Neuronal stem cell (in vitro differentiated cells): ENCODE measurements around the gene ATP8B1.

Source experiments
- DNase-seq: peaks from one replicate; pipeline ENCODE4 v3.0.0-alpha.2; 2013; ENCODE audit warnings: low spot score
- H2AFZ ChIP-seq: one replicate; pipeline ENCODE4 v1.6.1; 2013; ENCODE audit warnings: mild to moderate bottlenecking, low read length, inconsistent platforms
- H2AK5ac ChIP-seq: 2 replicates; pipeline ENCODE4 v1.6.1; 2013; ENCODE audit warnings: low read depth, mild to moderate bottlenecking, inconsistent platforms, low read length, moderate library complexity, mixed read lengths
- H2BK120ac ChIP-seq: 2 replicates; pipeline ENCODE4 v1.6.1; 2013; ENCODE audit warnings: low read depth, mild to moderate bottlenecking, inconsistent platforms, low read length, moderate library complexity, mixed read lengths
- H2BK12ac ChIP-seq: one replicate; pipeline ENCODE4 v1.6.1; 2013; ENCODE audit warnings: low read length, inconsistent platforms
- H2BK15ac ChIP-seq: 2 replicates; pipeline ENCODE4 v1.6.1; 2013; ENCODE audit warnings: mild to moderate bottlenecking, low read length, inconsistent platforms, mixed read lengths
- H2BK5ac ChIP-seq: one replicate; pipeline ENCODE4 v1.6.1; 2013; ENCODE audit warnings: inconsistent platforms, mild to moderate bottlenecking, low read length, moderate library complexity
- H3K14ac ChIP-seq: one replicate; pipeline ENCODE4 v1.6.1; 2013; ENCODE audit warnings: low read length, inconsistent platforms
- H3K18ac ChIP-seq: 2 replicates; pipeline ENCODE4 v1.6.1; 2013; ENCODE audit warnings: low read length, inconsistent platforms
- H3K23ac ChIP-seq: 2 replicates; pipeline ENCODE4 v1.6.1; 2013; ENCODE audit warnings: low read depth, mild to moderate bottlenecking, mixed read lengths, low read length, inconsistent platforms; ENCODE audit not compliant: poor library complexity
- H3K27ac ChIP-seq: replicated peaks from 3 replicates; pipeline ENCODE4 v1.5.1; 2013; ENCODE audit warnings: low read length, inconsistent platforms
- H3K27me3 ChIP-seq, 3 experiments: 2 replicates each; pipeline ENCODE4 v1.6.1; 2013; ENCODE audit warnings: low read length in 3 of 3, mild to moderate bottlenecking in 2 of 3, inconsistent platforms in 1 of 3, low read depth in 1 of 3, mixed read lengths in 1 of 3, moderate library complexity in 1 of 3; ENCODE audit not compliant: control insufficient read depth in 3 of 3, insufficient read depth in 3 of 3
- H3K36me3 ChIP-seq, 2 donors: replicated peaks in 1 of 2; 2 replicates each; pipeline ENCODE4 v1.6.1; 2013; ENCODE audit warnings: low read length in 2 of 2; ENCODE audit not compliant: control insufficient read depth in 2 of 2, insufficient read depth in 2 of 2
- H3K4ac ChIP-seq: 2 replicates; pipeline ENCODE4 v1.6.1; 2013; ENCODE audit warnings: inconsistent platforms, mild to moderate bottlenecking, low read length, moderate library complexity
- H3K4me1 ChIP-seq, 2 donors: 1 replicate in 1 of 2; 2 replicates in 1 of 2; pipeline ENCODE4 v1.6.1; 2013; ENCODE audit warnings: low read length in 2 of 2, low read depth in 1 of 2; ENCODE audit not compliant: control insufficient read depth in 2 of 2, insufficient read depth in 1 of 2
- H3K4me2 ChIP-seq: one replicate; pipeline ENCODE4 v1.6.1; 2013; ENCODE audit warnings: mild to moderate bottlenecking, low read length, inconsistent platforms; ENCODE audit not compliant: insufficient read depth, poor library complexity, severe bottlenecking
- H3K4me3 ChIP-seq, 2 donors: 2 replicates each; pipeline ENCODE4 v1.5.1; 2013; ENCODE audit warnings: low read length in 2 of 2, mild to moderate bottlenecking in 2 of 2, inconsistent platforms in 1 of 2, moderate library complexity in 1 of 2
- H3K79me1 ChIP-seq: one replicate; pipeline ENCODE4 v1.6.1; 2013; ENCODE audit warnings: low read depth, mild to moderate bottlenecking, inconsistent platforms, low read length, moderate library complexity
- H3K9ac ChIP-seq: one replicate; pipeline ENCODE4 v1.6.1; 2013; ENCODE audit warnings: mild to moderate bottlenecking, low read depth, low read length, inconsistent platforms; ENCODE audit not compliant: poor library complexity
- H3K9me3 ChIP-seq, 2 donors: replicated peaks in 1 of 2; 2 replicates each; pipeline versions ENCODE3 to v1.6.1; 2013; ENCODE audit warnings: low read length in 2 of 2, mild to moderate bottlenecking in 2 of 2, inconsistent platforms in 1 of 2, low read depth in 1 of 2, mixed read lengths in 1 of 2, moderate library complexity in 1 of 2; ENCODE audit not compliant: control insufficient read depth in 2 of 2, insufficient read depth in 1 of 2
- H4K8ac ChIP-seq: one replicate; pipeline ENCODE4 v1.6.1; 2013; ENCODE audit warnings: low read depth, mild to moderate bottlenecking, inconsistent platforms, low read length, moderate library complexity
- H4K91ac ChIP-seq: one replicate; pipeline ENCODE4 v1.6.1; 2013; ENCODE audit warnings: low read length, low read depth, mild to moderate bottlenecking, inconsistent platforms; ENCODE audit not compliant: poor library complexity
- WGBS, 2 donors: extraction: QIAGEN DNeasy Blood & Tissue Kit; methylation state at CpG; one replicate each; pipeline ENCODE4 v1.1.7; 2013; ENCODE audit warnings: missing lambda C conversion rate in 2 of 2, mixed read lengths in 1 of 2; ENCODE audit not compliant: insufficient read length in 2 of 2, insufficient replicate concordance in 1 of 2; ENCODE audit errors: extremely low coverage in 2 of 2; 5-methylcytosine and 5-hydroxymethylcytosine counted together

The ATP8B1 gene

DNA sequence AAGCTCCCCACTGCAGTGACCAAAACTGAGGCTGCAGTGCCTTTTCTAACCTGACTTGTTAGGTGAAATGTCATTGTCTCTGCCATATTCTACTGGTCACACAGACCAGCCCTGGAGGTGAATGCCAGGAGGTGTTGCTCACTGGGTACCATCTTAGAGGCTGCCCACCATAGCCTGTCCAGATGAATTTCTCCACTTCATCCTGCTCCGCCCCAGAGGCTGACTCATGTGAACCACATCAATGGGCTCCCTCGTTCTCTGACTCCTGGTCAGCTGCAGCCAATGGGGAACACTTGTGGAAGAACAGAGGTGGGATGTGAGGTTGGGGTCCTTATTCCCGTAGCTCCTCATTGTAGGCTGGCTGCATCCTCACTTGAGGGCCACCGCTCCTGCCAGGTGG is 178.1 kb downstream of the ATP8B1 start:
- H3K9ac ChIP-seq: no peak overlapping the region
- no peaks in the 10 kb centered on the region for H3K9me3 ChIP-seq
- no peak overlapping the region for H3K14ac ChIP-seq
- no peak overlapping the region for H2BK5ac ChIP-seq
- H2BK12ac ChIP-seq: no peak overlapping the region
- peak overlapping the region; percentile 11 for H3K18ac ChIP-seq
- peaks cover 2 to 5% of the 10 kb centered on the region in 2 donors for H3K4me1 ChIP-seq
- H2AK5ac ChIP-seq: no peak overlapping the region
- no CpG with 5 or more reads among the region's 4 CpGs for WGBS, 2 donors
- H3K27me3 ChIP-seq: no peaks in the 10 kb centered on the region
- peak overlapping the region; percentile 85 for H3K23ac ChIP-seq
- peaks cover 0 to 6% of the 10 kb centered on the region in 2 donors for H3K36me3 ChIP-seq
- no peak overlapping the region for H2BK120ac ChIP-seq
- H2AFZ ChIP-seq: no peak overlapping the region
- H3K4ac ChIP-seq: no peak overlapping the region
- no peak for DNase-seq
- H3K4me3 ChIP-seq: no peak overlapping the region
- H4K91ac ChIP-seq: no peak overlapping the region
- no peak overlapping the region for H3K27ac ChIP-seq
- no peak overlapping the region for H3K4me2 ChIP-seq
- H4K8ac ChIP-seq: no peak overlapping the region
- H2BK15ac ChIP-seq: no peak overlapping the region
- H3K79me1 ChIP-seq: peaks cover 2% of the 10 kb centered on the region

DNA sequence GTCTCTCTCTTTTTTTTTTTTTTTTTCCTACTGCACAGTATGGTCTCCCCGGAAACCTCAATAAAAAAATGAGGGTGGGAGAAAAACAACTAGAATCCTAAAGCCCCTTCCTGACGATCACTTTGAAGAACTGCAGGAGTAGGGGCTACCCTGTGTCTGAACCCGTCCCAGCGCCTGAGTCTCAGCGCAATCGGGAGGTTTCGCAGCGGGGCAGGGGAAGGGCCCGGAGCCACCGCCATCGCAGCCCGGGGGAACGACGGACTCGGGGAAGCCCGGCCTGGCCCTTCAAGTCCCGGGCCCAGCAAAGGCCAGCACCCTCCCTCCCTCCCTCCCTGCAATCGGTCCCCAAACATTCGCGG is 181.9 kb downstream of the ATP8B1 start:
- WGBS, 2 donors: no CpG with 5 or more reads among the region's 20 CpGs
- no peak overlapping the region for H3K14ac ChIP-seq
- peak overlapping the region; percentile 84 to 90 for H3K4me3 ChIP-seq
- peak overlapping the region; percentile 92 for H3K18ac ChIP-seq
- no peaks in the 10 kb centered on the region for H3K9me3 ChIP-seq
- no peak overlapping the region for H2BK12ac ChIP-seq
- H2BK15ac ChIP-seq: no peak overlapping the region
- no peak overlapping the region for H2BK5ac ChIP-seq
- H2AFZ ChIP-seq: peak overlapping the region; percentile 90
- H3K4ac ChIP-seq: no peak overlapping the region
- no peak overlapping the region for H4K8ac ChIP-seq
- peak overlapping the region; percentile 54 for H3K4me2 ChIP-seq
- no peak overlapping the region for H2AK5ac ChIP-seq
- peak overlapping the region; percentile 99 for H3K23ac ChIP-seq
- peaks cover 3 to 32% of the 10 kb centered on the region in 2 donors for H3K36me3 ChIP-seq
- peak overlapping the region; percentile 42 for H3K27ac ChIP-seq
- no peak overlapping the region for H4K91ac ChIP-seq
- DNase-seq: no peak
- no peak overlapping the region for H2BK120ac ChIP-seq
- no peaks in the 10 kb centered on the region for H3K27me3 ChIP-seq
- peaks cover 2% of the 10 kb centered on the region for H3K79me1 ChIP-seq
- peaks cover 0 to 3% of the 10 kb centered on the region in 2 donors for H3K4me1 ChIP-seq
- peak overlapping the region; percentile 93 for H3K9ac ChIP-seq

DNA sequence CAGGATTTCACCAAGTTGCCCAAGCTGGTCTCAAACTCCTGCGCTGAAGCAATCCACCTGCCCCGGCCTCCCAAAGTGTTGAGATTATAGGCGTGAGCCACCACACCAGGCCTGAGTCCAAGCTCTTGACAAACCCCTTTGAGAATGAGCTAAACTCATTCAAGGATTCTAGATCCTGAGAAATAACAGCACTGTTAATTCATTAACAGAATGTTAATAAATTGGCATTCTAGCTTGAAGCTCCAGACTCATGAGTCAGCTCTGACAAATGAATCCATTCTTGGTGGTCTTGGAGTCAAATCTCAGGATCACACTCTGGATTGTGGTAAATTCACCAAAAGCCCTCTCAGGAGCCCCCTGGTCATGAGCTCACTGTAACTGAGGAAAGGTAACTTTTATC is 183.2 kb downstream of the ATP8B1 start:
- Histone ChIP-seq H3K18ac (no peak overlapping the region), H2AK5ac (no peak overlapping the region), H2BK12ac (no peak overlapping the region), H3K27ac (no peak overlapping the region), H3K14ac (no peak overlapping the region), H2BK120ac (no peak overlapping the region), H2BK5ac (no peak overlapping the region), H3K36me3 (peaks cover 7 to 42% of the 10 kb centered on the region in 2 donors), H4K91ac (no peak overlapping the region), H3K9me3 (no peaks in the 10 kb centered on the region), H3K79me1 (peaks cover 2% of the 10 kb centered on the region), H3K4me1 (peaks cover 0 to 3% of the 10 kb centered on the region in 2 donors), H3K23ac (no peak overlapping the region), H3K9ac (no peak overlapping the region), H3K4me3 (no peak overlapping the region), H3K4ac (no peak overlapping the region), H4K8ac (no peak overlapping the region), H3K4me2 (no peak overlapping the region), H2AFZ (no peak overlapping the region), H2BK15ac (no peak overlapping the region), H3K27me3 (no peaks in the 10 kb centered on the region)
- no peak for DNase-seq
- WGBS, 2 donors: no CpG with 5 or more reads among the region's 3 CpGs

DNA sequence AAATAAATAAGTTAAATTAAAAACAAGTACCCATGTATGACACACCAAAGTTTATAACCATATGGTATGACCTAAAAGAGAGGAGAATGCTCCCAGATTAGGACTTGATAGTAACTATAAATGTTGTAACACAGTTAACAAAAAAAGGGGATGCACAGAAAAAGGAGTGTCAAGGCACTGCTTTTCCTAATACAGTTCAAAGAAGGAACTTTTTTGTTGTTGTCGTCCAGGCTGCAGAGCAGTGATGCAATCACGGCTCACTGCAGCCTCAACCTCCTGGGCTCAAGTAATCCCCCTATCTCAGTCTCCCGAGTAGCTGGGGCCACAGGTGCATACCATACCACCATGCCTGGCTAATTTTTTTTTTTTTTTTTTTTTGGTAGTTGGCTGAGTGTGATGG is 184.2 kb downstream of the ATP8B1 start:
- no peak overlapping the region for H3K14ac ChIP-seq
- no peak overlapping the region for H3K4me3 ChIP-seq
- H2AK5ac ChIP-seq: no peak overlapping the region
- no peak overlapping the region for H2BK15ac ChIP-seq
- H3K4me1 ChIP-seq: peaks cover 0 to 3% of the 10 kb centered on the region in 2 donors
- no peak overlapping the region for H3K4me2 ChIP-seq
- DNase-seq: no peak
- no peak overlapping the region for H3K9ac ChIP-seq
- H4K8ac ChIP-seq: no peak overlapping the region
- H3K79me1 ChIP-seq: peaks cover 2% of the 10 kb centered on the region
- H2BK120ac ChIP-seq: no peak overlapping the region
- no peak overlapping the region for H3K4ac ChIP-seq
- no peak overlapping the region for H2BK12ac ChIP-seq
- WGBS, 2 donors: no CpG with 5 or more reads among the region's 3 CpGs
- no peak overlapping the region for H2AFZ ChIP-seq
- no peak overlapping the region for H3K23ac ChIP-seq
- no peaks in the 10 kb centered on the region for H3K9me3 ChIP-seq
- no peak overlapping the region for H4K91ac ChIP-seq
- H3K27me3 ChIP-seq: no peaks in the 10 kb centered on the region
- no peak overlapping the region for H3K27ac ChIP-seq
- H3K36me3 ChIP-seq: peaks cover 9 to 51% of the 10 kb centered on the region in 2 donors
- no peak overlapping the region for H2BK5ac ChIP-seq
- no peak overlapping the region for H3K18ac ChIP-seq
